Non-pigmented ciliary epithelial cell (primary cell): ENCODE measurements around the gene JARID2.
"Not testable (repeated sequence)": the region's sequence is repeated elsewhere in the genome, so short reads cannot be mapped to it uniquely, and the experiment has no call there.

ENCODE experiments used
- DNase-seq: peaks from one replicate; pipeline ENCODE4 v3.0.0-alpha.2; 2010; ENCODE audit warnings: low read depth

Gene JARID2

GRCh38 chr6:15309611-15310283 is 63.9 kb downstream of the JARID2 start:
- no peak for DNase-seq

GRCh38 chr6:15310680-15311079 is 64.8 kb downstream of the JARID2 start:
- DNase-seq = no peak

- no peak for DNase-seq
Observed at GRCh38 chr6:15312500-15312899, 66.6 kb downstream of the JARID2 start.

- no peak for DNase-seq
Observed at GRCh38 chr6:15313367-15313766, 67.5 kb downstream of the JARID2 start.

GRCh38 chr6:15316754-15317153 is 70.9 kb downstream of the JARID2 start:
- DNase-seq = no peak

- DNase-seq = no peak
Observed at GRCh38 chr6:15317251-15317650, 71.4 kb downstream of the JARID2 start.

- DNase-seq = no peak
Observed at GRCh38 chr6:15317934-15318902, 72.3 kb downstream of the JARID2 start.

- no peak for DNase-seq
Observed at GRCh38 chr6:15319677-15320076, 73.8 kb downstream of the JARID2 start.

- no peak for DNase-seq
Observed at GRCh38 chr6:15320693-15321092, 74.8 kb downstream of the JARID2 start.

GRCh38 chr6:15322184-15322583 is 76.3 kb downstream of the JARID2 start:
- DNase-seq = no peak

- no peak for DNase-seq
Observed at GRCh38 chr6:15322781-15323536, 77.1 kb downstream of the JARID2 start.

GRCh38 chr6:15323611-15324010 is 77.7 kb downstream of the JARID2 start:
- not testable (repeated sequence) for DNase-seq

GRCh38 chr6:15324427-15324985 is 78.6 kb downstream of the JARID2 start:
- DNase-seq = no peak

- no peak for DNase-seq
Observed at GRCh38 chr6:15325540-15325955, 79.7 kb downstream of the JARID2 start.

- no peak for DNase-seq
Observed at GRCh38 chr6:15326067-15326614, 80.3 kb downstream of the JARID2 start.

- no peak for DNase-seq
Observed at GRCh38 chr6:15327271-15327670, 81.4 kb downstream of the JARID2 start.

GRCh38 chr6:15329197-15329671 is 83.4 kb downstream of the JARID2 start:
- DNase-seq = peak; percentile 80

- DNase-seq = no peak
Observed at GRCh38 chr6:15330174-15330944, 84.5 kb downstream of the JARID2 start.

- DNase-seq = no peak
Observed at GRCh38 chr6:15331143-15331542, 85.3 kb downstream of the JARID2 start.

GRCh38 chr6:15331629-15332251 is 85.9 kb downstream of the JARID2 start:
- DNase-seq = no peak
